ENCODE results near the gene TOM1. TPM values are rescaled to one million over a fixed set of nuclear protein-coding genes. Genes with fewer than 3 reads are reported as not detected.
A peak's percentile ranks its signal among the peaks of the same experiment; 100 is the strongest.

The TOM1 gene
- total RNA-seq, 4 donors from 2014 or later = 127 to 162 (median 143) TPM

- intact Hi-C loops (cut with DNase I; ENCODE audit: low total_unique reads) = no loop called here
- no peak for DNase-seq (ENCODE audit: low spot score in 2 of 2)
- peak overlapping the region; percentile 78 for H3K4me3 ChIP-seq (ENCODE audit: low read depth, poor library complexity, severe bottlenecking)
- 20 to 24% methylated on average over 23 of the region's 23 CpGs for WGBS, 2 donors
- no peak for TF ChIP-seq CTCF (IDR thresholded peaks at IDR 0.05)
- no peak for TF ChIP-seq POLR2A (IDR thresholded peaks at IDR 0.05)
Measured at GRCh38 chr22:35258191-35258988, 41.3 kb upstream of the TOM1 start.

GRCh38 chr22:35264986-35265385 lies 34.7 kb upstream of the TOM1 start:
- 93 to 96% methylated on average over 7 of the region's 7 CpGs for WGBS, 2 donors
- no peak overlapping the region for H3K4me3 ChIP-seq (ENCODE audit: low read depth, poor library complexity, severe bottlenecking)
- intact Hi-C loops (cut with DNase I; ENCODE audit: low total_unique reads) = no loop called here
- TF ChIP-seq POLR2A (IDR thresholded peaks at IDR 0.05) = no peak
- no peak for TF ChIP-seq CTCF (IDR thresholded peaks at IDR 0.05)
- DNase-seq (ENCODE audit: low spot score in 2 of 2) = no peak

GRCh38 chr22:35266277-35266676 lies 33.4 kb upstream of the TOM1 start:
- intact Hi-C loops (cut with DNase I; ENCODE audit: low total_unique reads) = no loop called here
- WGBS, 2 donors = 82 to 90% methylated on average over 3 of the region's 3 CpGs

GRCh38 chr22:35269630-35270029 lies 30.1 kb upstream of the TOM1 start:
- TF ChIP-seq POLR2A (IDR thresholded peaks at IDR 0.05) = no peak
- no peak for TF ChIP-seq CTCF (IDR thresholded peaks at IDR 0.05)
- no peak for DNase-seq (ENCODE audit: low spot score in 2 of 2)
- 94 to 96% methylated on average over 3 of the region's 3 CpGs for WGBS, 2 donors
- H3K4me3 ChIP-seq (ENCODE audit: low read depth, poor library complexity, severe bottlenecking) = no peak overlapping the region
- intact Hi-C loops (cut with DNase I; ENCODE audit: low total_unique reads) = no loop called here

More at GRCh38 chr22:35266277-35266676, 33.4 kb upstream of the TOM1 start:
- TF ChIP-seq CTCF (IDR thresholded peaks at IDR 0.05) (no peak), POLR2A (IDR thresholded peaks at IDR 0.05) (no peak)
- H3K4me3 ChIP-seq (ENCODE audit: low read depth, poor library complexity, severe bottlenecking) = no peak overlapping the region
- no peak for DNase-seq (ENCODE audit: low spot score in 2 of 2)

- intact Hi-C loops (cut with DNase I; ENCODE audit: low total_unique reads) = no loop called here
Measured at GRCh38 chr22:35274154-35274871, 25.4 kb upstream of the TOM1 start.

More at GRCh38 chr22:35274154-35274871, 25.4 kb upstream of the TOM1 start:
- WGBS, 2 donors = 91 to 92% methylated on average over 8 of the region's 8 CpGs
- TF ChIP-seq POLR2A (IDR thresholded peaks at IDR 0.05) = no peak
- no peak for TF ChIP-seq CTCF (IDR thresholded peaks at IDR 0.05)
- no peak overlapping the region for H3K4me3 ChIP-seq (ENCODE audit: low read depth, poor library complexity, severe bottlenecking)
- no peak for DNase-seq (ENCODE audit: low spot score in 2 of 2)
